ENCODE measurements around the gene PRR15L.

- TF ChIP-seq SUZ12 (IDR thresholded peaks at IDR 0.05; ENCODE audit: extremely low read depth, insufficient read depth, insufficient read length) (no peak), ZNF274 (IDR thresholded peaks at IDR 0.05; ENCODE audit: low read depth, low read length) (no peak), YY1 (IDR thresholded peaks at IDR 0.05; ENCODE audit: insufficient read depth, insufficient read length) (no peak)
Measured at GRCh38 chr17:47917581-47917980, 40.1 kb downstream of the PRR15L start.
